Activated CD4-positive, alpha-beta T cell treated with anti-CD3 and anti-CD28 coated beads for 4 hours (primary cell): ENCODE results near the gene CEP162.
"Not testable (repeated sequence)": the region's sequence is repeated elsewhere in the genome, so short reads cannot be mapped to it uniquely, and the experiment has no call there.

Experiments used
- DNase-seq, 2 donors: peaks; one replicate each; pipeline ENCODE4 v3.0.0-alpha.2; 2020

Gene CEP162

DNA sequence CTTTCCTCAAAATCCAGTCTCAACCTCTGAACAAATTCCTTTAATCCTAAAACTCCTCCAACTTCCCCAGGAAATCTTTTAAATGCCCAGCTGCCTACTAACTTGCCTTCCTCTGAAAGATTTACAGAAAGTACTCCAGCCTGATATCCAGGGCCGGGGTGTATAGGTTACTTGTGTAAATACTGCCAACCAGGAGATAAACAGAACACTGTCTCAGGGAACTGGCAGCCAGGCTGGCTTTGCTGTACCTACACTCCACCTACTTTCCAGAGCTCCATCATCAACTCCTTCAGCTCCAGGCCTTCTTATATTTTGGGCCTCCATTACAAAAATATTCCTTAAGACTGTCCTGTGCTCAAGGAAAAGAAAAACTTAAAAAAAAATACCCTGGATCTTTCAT is 85.9 kb downstream of the CEP162 start:
- DNase-seq = no peak

DNA sequence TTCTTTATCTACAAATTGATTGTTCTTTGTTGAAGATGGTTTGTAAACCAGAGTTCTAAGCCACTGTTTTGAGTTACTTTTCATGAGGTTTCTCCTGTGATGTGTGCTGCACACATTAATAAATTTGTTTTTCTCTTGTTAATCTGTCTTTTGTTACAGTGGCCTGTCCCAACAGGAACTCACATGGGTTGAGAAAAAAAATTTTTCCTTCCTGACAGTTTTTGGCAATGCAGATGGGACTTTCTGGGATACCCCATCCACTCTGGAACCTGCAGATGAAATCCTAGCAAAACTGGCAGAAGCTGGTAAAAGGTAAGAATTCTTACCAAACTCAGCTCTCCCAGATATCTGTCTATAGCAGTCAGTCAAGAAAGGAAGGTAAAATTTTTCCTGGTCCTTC is 88.1 kb downstream of the CEP162 start:
- no peak for DNase-seq

DNA sequence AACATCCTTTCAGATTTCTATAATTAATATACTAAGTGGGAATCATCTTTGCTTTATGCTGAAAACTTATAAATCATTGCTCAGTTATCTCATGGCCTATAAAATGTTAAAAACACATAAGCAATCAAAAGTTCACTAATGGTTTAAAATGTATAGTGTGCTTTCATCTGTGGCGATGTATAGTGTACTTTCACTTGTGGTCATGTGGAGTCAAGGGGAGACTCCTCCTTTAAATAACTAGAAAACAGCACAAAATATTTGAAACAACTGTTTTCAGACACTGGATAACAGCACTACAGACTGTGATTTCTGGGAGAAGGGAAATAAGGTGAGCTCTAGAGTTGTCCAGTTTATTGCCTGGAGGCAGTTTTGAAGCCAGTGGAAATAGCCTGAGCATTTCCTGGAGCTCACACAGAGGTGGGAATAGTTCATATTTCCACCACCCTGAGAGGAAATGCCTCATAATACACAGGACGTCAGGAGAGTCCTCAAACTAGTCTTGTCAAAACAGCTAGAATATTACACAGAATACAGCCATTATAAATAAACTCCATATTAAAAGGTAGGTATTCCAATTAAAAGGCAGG is 89.4 kb downstream of the CEP162 start:
- DNase-seq = no peak

DNA sequence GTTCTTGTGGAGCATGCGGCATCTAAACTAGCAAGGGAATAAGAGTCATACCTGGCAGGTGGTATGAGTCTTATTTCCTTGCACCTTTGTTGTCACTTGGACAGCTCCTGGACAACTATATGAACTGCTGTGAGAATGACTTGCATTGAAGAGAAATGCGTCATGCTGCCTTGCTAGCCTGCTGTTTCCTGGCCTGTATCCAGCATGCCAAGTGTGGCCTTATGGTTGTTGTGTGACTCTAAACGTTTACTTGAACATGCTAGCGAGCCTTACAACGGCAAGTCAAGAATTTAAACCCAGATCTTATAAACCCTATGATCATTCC is 90.4 kb downstream of the CEP162 start:
- no peak for DNase-seq

DNA sequence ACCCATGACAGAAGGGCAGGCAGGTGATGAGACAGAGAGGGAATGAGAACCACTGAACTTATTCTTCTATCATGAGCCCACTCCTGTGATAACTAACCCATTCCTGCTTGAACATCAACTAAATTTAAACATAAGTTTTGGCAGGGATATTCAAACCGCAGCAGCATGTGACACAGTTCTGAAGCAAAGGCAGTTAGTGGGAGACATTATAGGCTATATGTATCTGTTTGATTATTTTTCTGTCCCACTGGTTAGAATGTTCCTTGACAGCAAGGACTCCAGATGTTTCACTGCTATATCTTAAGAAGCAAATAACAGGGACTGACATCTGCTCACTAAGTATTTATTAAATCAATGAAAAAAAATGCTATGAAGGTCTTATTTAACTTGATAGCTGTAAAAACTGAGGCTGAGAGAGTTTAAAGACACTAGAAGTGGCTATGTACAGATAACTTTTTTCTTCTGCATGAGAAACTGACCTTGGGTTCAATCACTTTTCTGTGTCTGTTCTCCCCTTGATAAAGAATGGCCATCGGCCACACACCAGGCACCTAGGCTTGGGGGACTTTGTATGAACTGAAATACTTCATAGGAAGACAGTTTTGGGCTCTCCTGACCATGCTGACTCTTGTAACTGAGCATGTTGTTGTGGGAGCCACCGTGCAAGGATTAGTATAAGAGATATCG is 90.9 kb downstream of the CEP162 start:
- DNase-seq = no peak

DNA sequence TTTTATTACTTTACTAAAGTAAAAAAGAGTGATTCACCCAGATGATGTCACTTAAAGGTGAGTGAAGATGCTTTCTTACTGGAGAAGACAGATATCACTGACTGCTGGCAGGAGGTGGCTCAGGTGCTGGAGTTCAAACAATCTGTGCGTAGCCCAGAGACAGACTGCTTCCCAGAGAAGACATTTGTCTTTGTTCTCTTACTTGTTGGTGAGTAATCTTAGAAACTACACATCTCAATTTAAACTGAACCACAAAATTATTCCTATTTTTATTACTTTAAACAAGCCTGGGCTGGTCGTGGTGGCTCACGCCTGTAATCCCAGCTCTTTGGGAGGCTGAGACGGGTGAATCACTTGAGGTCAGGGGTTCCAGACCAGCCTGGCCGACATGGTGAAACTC is 92.2 kb downstream of the CEP162 start:
- DNase-seq = no peak

DNA sequence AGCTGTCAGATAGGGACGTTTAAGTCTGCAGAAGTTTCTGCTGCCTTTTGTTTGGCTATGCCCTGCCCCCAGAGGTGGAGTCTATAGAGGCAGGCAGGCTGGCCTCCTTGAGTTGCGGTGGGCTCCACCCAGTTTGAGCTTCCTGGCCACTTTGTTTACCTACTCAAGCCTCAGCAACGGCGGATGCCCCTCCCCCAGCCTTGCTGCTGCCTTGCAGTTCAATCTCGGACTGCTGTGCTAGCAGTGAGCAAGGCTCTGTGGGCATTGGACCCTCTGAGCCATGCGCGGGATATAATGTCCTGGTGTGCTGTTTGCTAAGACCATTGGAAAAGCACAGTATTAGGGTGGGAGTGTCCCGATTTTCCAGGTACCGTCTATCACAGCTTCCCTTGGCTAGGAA is 94.1 kb downstream of the CEP162 start:
- not testable (repeated sequence) for DNase-seq

DNA sequence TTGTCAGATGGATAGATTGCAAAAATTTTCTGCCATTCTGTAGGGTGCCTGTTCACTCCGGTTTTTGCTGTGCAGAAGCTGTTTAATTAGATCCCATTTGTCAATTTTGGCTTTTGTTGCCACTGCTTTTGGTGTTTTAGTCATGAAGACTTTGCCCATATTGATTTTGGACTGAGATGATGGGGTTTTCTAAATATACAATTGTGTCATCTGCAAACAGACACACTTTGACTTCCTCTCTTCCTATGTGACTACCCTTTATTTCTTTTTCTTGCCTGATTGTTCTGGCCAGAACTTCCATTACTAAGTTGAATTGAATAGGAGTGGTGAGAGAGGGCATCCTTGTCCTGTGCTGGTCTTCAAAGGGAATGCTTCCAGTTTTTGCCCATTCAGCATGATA is 97.9 kb downstream of the CEP162 start:
- DNase-seq = not testable (repeated sequence)

DNA sequence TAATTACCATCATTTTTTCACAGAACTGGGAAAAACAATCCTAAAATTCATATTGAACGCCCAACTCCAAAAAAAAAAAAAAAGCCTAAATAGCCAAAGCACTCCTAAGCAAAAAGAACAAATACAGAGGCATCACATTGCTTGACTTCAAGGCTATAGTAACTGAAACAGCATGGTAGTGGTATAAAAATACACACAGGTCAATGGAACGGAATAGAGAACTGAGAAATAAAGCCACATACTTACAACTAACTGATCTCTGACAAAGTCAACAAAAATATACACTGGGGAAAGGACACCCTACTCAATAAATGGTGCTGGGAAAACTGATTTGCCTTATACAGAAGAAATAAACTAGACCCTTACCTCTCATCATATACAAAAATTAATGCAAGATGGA is 104.3 kb downstream of the CEP162 start:
- DNase-seq = no peak

DNA sequence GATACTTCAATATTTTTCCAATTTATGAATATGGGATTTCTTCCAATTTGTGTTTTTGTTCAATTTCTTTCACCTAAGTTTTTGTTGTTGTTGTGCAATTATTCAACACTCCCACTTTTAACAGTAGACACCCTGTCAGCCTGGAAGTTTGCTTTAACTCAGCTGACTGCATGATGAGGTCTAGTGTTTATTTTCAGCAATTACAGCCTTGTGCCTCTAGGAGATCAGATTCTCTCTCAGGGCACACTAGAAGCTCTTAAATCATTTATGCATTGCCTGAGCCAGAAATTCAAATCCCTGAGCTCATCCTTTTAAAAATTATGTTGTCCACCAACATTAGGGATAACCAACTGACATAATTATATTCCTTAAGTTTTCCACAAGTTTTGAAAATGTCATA is 108.2 kb downstream of the CEP162 start:
- no peak for DNase-seq

DNA sequence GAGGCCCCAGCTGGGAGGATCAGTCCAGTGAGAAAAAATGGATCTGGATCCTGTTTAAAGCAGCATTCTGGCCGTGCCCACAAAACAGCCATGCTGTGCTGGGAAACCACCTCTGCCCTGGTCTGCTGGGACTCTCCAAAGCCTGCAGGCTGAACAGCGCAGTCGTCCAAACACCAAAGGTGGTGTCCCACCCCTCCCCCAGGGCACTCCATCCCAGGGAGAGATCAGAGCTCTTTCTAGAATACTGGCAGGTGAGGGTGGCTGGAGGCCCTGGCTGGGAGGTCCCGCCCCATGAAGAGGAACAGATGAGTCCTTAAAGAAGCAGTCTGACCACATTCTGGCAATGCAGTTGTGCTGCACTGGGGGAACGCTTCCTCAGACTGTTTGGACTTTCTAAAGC is 109.3 kb downstream of the CEP162 start:
- DNase-seq = no peak

DNA sequence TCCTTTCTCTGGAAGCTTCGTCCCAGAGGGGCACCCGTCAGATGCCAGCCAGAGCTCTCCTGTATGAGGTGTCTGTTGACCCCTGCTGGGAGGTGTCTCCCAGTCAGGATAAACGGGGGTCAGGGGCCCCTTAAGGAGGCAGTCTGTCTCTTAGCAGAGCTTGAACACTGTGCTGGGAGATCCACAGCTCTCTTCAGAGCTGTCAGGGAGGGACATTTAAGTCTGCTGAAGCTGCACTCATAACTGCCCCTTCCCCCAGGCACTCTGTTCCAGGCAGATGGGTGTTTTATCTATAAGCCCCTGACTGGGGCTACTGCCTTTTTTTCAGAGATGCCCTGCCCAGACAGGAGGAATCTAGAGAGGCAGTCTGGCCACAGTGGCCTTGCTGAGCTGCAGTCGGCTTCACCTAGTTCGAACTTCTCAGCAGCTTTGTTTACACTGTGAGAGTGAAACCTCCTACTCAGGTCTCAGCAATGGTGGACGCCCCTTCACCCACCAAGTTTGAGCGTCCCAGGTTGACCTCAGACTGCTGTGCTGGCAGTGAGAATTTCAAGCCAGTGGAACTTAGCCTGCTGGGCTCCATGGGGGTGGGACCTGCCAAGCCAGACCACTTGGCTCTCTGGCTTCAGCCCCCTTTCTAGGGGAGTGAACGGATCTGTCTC is 112.4 kb downstream of the CEP162 start:
- not testable (repeated sequence) for DNase-seq

DNA sequence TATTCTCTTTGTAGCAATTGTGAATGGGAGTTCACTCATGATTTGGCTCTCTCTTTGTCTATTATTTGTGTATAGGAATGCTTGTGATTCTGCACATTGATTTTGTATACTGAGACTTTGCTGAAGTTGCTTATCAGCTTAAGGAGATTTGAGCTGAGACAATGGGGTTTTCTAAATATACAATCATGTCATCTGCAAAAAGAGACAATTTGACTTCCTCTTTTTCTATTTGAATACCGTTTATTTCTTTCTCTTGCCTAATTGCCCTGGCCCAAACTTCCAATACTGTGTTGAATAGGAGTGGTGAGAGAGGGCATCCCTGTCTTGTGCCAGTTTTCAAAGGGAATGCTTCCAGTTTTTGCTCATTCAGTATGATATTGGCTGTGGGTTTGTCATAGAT is 116.1 kb downstream of the CEP162 start:
- DNase-seq = not testable (repeated sequence)

DNA sequence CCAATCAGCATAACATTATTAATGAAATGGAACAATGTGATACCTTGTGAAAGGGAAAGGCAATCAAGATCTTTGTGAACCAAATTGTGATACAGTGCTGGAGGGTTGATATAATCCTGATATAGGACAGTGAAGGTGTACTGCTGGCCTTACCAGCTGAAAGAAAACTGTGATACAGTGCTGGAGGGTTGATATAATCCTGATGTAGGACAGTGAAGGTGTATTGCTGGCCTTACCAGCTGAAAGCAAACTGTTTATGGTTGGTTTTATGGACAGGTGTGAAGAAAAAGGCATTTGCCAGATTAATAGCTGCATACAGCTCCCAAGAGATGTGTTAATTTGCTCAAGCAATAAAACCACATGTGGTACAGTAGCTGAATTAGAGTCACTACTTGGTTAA is 119.9 kb downstream of the CEP162 start:
- DNase-seq = no peak

DNA sequence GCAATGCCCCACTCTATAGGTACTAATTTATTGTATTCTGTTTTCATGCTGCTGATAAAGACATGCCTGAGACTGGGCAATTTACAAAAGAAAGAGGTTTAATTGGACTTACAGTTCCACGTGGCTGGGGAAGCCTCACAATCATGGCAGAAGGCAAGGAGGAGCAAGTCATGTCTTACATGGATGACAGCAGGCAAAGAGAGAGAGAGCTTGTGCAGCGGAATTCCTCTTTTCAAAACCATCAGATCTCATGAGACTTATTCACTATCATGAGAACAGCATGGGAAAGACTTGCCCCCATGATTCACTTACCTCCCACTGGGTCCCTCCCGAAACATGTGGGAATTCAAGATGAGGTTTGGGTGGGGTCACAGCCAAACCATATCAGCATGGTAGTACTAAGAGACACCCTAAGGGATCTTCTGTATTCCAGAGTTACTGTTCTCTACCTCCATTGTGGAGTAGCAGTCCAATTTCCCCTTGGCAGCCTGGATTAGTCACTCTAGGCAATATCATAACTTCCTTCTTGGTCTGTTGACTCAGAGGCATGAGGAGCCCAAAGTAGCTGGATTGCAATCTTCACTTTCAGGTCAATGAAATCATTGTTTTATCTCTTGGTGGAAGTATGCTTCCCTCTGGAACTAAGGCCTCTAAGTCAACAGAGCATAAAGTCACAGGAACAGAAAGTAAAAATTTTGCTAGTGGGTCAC is 122.1 kb downstream of the CEP162 start:
- not testable (repeated sequence) for DNase-seq

DNA sequence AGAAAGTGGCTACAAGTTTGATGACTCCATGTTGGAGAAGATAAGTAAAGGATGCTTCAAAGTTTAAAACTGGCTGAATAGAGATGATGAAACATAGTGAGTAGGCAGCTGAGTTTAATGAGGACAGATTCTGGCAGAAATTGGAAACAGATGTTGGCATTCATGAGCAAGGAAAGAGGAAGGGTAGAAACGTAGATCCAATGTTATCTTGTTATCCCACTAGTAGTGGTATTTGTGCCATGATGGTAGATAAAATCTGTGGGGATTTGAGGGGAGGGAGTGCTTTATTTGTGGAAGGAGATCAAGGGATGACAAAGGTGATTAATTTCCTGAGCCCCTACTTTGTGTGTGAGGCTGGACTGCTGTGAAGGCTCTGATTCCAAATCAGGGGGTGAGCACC is 124.4 kb downstream of the CEP162 start:
- no peak for DNase-seq

DNA sequence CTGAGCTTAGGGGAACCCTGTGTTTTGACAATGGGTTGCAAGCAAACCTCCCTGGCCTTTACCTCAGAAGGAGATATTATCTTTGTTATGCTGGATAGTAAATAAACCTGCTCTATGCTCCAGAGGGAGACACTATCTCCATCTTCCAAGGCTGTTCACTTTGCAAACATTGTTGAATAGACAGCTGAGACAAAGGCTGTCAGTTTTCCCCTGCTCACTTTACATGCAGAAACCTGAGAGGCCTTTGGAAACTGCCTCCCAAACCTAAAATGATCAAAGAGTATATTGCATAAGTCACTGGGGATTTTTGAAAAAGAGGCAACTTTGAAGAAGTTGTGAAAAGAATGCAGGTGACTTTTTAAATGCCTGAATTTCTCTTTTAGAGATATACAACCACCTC is 132.3 kb downstream of the CEP162 start:
- no peak for DNase-seq

DNA sequence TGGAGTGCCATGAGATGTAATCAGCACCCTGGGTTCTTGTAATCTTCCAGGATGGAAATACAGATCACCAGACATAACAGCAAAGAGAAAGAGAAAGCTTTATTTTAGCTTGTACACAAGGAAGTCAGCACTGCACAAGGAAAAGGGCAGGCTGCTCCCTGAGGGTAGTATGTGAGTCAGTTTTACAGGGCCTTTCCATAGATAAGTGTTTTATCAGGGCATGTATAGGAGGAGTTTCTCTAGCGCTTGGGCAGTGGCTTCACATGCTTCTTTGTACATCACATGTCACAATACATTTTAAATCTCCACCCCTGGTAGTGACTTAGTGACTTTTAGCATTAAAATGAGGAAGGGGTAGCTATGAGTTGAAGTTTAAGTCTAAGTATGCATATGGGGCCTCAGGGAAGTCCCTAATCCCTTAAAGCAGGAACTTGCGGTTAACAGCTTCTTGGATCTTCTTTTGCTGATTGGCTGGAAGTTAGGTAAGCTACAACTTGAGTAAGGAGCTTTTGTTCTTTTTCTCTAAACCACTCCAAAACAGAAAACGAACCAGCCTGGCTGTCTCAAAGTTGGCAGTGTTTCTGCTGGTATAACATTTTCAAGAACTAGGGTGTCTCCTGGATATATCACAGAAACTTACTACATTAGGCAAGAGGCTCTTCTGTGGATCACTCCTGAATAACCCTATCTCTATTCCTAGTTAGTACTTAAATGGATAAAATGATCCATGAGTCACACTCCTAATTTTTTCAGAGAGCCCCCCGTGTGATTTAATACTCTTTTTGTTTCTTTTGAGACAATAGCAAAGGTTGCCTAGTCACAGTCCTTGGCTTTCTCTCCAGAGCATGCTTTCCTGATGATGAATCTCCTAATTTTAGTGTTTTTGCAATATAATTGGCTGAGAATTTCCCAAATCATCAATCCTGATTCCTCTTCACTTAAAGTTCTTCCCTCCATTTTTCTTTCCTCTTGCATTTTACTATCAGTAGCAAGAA is 133.7 kb downstream of the CEP162 start:
- no peak for DNase-seq

DNA sequence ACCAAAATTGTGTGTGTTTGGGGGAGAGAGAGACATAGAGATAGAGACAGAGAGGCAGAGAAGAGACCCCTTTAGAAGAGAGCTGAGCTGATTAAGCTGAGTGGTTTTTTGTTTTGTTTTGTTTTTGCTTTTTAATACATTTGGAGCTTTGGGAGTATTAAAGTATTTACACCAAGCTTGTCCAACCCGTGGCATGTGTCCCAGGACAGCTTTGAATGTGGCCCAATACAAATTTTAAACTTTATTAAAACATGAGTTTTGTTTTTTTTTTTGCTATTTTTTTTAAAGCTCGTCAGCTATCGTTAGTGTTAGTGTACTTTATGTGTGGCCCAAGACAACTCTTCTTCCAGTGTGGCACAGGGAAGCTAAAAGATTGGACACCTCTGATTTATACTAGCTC is 137.9 kb downstream of the CEP162 start:
- DNase-seq = no peak

DNA sequence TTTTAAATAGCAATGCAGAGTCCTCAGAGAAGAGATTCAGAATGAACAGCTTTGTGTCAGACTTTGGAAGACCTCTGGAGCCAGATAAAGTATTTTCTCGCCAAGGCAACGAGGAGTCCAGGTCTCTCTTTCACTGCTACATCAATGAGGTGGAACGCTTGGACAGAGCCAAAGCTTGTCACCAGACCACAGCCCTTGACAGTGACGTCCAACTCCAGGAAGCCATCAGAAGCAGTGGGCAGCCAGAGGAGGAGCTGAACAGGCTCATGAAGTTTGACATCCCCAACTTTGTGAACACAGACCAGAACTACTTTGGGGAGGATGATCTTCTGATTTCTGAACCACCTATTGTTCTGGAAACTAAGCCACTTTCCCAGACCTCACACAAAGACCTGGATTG is 138.4 kb downstream of the CEP162 start:
- no peak for DNase-seq

DNA sequence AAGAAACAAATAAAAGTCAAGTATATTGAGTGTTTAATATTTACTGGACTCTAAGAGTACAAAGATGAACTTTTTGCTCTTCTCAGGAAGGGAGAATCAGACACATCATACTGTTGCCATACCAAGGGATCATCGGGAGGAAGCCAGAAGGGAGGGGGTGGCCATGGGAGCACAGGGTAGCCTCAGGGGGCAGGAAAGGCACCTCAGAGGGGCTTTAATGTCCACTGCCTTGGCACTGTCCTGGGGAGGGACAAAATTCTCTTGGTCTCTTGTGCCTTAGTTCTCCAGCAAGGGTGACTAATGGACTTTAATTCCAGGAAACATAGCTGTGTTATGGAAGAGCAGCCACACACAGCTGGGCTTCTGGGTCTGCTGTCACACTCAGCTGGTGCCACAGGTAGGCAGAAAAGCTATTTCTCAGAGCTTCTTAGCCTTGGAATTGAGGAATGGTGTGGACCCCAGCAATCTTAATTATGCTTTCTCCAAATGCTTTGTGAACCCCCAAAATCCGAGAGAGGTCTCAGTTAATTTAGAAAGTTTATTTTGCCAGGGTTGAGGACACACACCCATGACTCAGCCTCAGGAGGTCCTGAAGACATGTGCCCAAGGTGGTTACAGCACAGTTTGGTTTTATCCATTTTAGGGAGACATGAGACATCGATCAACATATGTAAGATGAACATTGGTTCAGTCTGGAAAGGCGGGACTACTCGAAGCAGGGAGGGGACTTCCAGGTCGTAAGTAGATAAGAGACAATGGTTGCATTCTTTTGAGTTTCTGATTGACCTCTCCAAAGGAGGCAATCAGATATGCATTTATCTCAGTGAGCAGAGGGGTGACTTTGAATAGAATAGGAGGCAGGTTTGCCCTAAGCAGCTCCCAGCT is 140.7 kb downstream of the CEP162 start:
- no peak for DNase-seq

DNA sequence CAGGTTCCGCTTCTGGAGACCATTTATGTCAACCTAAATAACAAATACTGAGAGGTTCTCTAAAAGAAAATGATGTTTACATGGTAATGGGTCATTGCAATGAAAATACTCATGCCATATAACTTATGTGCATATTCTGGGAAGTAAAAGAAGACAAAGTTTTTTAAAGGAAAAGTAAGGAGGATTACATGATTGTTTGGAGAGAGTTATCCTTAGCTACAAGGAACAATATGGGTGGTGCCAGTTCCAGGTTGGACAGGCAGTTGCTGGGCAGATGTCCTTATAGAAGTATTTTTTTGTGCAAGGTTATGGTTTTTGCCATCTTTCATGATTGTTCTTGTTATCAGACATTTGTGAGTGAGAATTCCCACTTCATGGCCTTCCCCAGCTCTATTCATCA is 141.4 kb downstream of the CEP162 start:
- DNase-seq = no peak
